ENCODE results near the gene SUMF1.

The SUMF1 gene

GRCh38 chr3:4466741-4467521 lies at the start of gene SUMF1:
Gene SUMF1 (minus strand): TSS chr3:4467269. CDS start chr3:4467245, 24 bp downstream.
- DNase-seq (ENCODE audit: low read depth), result peak; percentile 43

GRCh38 chr3:4515916-4516579 lies 49.0 kb upstream of the SUMF1 start:
- no peak for DNase-seq (ENCODE audit: low read depth)

- no peak for DNase-seq (ENCODE audit: low read depth)
These were observed 47.8 kb upstream of the SUMF1 start for GRCh38 chr3:4514916-4515315.

GRCh38 chr3:4514321-4514720 lies 47.3 kb upstream of the SUMF1 start:
- no peak for DNase-seq (ENCODE audit: low read depth)

GRCh38 chr3:4512895-4513616 lies 46.0 kb upstream of the SUMF1 start:
- DNase-seq (ENCODE audit: low read depth), result no peak

GRCh38 chr3:4511491-4512262 lies 44.6 kb upstream of the SUMF1 start:
- DNase-seq (ENCODE audit: low read depth), result no peak

- DNase-seq (ENCODE audit: low read depth), result no peak
These were observed 43.1 kb upstream of the SUMF1 start for GRCh38 chr3:4509983-4510755.

GRCh38 chr3:4509043-4509442 lies 42.0 kb upstream of the SUMF1 start:
- DNase-seq (ENCODE audit: low read depth), result no peak

GRCh38 chr3:4508048-4508981 lies 41.2 kb upstream of the SUMF1 start:
- DNase-seq (ENCODE audit: low read depth), result no peak

GRCh38 chr3:4507024-4507596 lies 40.0 kb upstream of the SUMF1 start:
- DNase-seq (ENCODE audit: low read depth), result peak; percentile 71

GRCh38 chr3:4506559-4507023 lies 39.5 kb upstream of the SUMF1 start:
- no peak for DNase-seq (ENCODE audit: low read depth)

GRCh38 chr3:4505688-4506558 lies 38.9 kb upstream of the SUMF1 start:
- no peak for DNase-seq (ENCODE audit: low read depth)

GRCh38 chr3:4504340-4505261 lies 37.5 kb upstream of the SUMF1 start:
- DNase-seq (ENCODE audit: low read depth), result no peak

GRCh38 chr3:4503050-4503449 lies 36.0 kb upstream of the SUMF1 start:
- no peak for DNase-seq (ENCODE audit: low read depth)

- no peak for DNase-seq (ENCODE audit: low read depth)
These were observed 34.9 kb upstream of the SUMF1 start for GRCh38 chr3:4501927-4502326.

- DNase-seq (ENCODE audit: low read depth), result no peak
These were observed 34.4 kb upstream of the SUMF1 start for GRCh38 chr3:4501437-4501836.

- no peak for DNase-seq (ENCODE audit: low read depth)
These were observed 31.4 kb upstream of the SUMF1 start for GRCh38 chr3:4498446-4498845.
